ENCODE measurements around the gene CEP63. TPM values are rescaled to one million over a fixed set of nuclear protein-coding genes. Genes with fewer than 3 reads are reported as not detected.

Gene CEP63
- total RNA-seq, 1 donor from 2014 or later = 16.8 TPM

DNA sequence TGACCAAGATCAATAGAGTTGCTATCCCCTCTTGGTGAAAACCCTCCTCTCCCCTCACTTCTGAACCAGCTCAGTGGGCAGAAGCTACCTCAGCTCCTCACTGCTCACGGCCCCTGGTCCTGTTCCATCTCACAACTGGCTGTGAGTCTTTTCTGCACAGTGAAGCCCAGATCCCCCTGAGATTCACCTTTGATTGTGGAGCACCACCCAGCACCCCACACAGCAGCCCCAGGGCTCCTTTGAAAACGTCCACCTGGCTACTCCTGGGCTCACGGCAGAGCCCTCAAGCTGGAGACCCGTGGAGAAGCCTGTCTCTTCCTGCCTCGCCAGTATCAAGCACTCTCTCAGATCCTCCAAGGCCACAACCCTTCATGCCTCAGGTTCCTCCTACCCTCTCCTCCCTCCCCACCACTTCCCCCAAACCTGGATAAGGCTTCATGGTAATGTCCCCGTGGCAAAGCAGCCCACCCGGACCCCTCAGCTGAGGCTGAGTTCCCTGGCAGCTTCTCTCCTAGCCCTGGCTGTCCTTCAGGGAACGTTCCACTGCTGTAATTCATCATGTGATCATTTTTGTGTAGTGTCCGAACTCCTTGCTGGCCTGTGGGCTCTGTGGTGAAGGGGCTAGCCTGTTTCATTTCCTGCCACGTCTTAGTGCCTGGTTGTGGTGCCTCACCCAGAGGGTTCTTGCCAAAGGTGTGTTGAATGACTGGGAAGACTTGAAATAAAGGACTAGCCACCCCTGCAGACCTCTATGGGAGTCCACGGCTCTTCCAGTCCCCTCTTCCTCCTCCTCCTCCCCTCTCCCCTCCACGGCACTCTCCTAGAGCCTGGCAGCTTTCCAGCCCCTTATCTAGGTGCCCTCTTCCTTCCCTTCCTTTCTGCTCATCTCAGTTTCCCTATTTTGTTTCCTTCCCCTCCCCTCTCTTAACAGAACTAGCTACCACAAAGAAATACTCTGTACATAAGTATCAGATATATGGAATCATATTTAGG is 120.5 kb downstream of the CEP63 start:
- Mint-ChIP-seq H3K9me3 (ENCODE audit: unreplicated experiment) (no peaks in the 10 kb centered on the region), H3K36me3 (ENCODE audit: low read depth, unreplicated experiment) (no peaks in the 10 kb centered on the region), H3K27ac (ENCODE audit: unreplicated experiment) (no peak overlapping the region), H3K27me3 (ENCODE audit: unreplicated experiment) (peaks cover 11% of the 10 kb centered on the region), H3K4me3 (ENCODE audit: unreplicated experiment) (no peak overlapping the region), H3K4me1 (ENCODE audit: unreplicated experiment) (peaks cover 15% of the 10 kb centered on the region)
- no peak for DNase-seq (ENCODE audit: low spot score)
- TF ChIP-seq, protein P1, sequence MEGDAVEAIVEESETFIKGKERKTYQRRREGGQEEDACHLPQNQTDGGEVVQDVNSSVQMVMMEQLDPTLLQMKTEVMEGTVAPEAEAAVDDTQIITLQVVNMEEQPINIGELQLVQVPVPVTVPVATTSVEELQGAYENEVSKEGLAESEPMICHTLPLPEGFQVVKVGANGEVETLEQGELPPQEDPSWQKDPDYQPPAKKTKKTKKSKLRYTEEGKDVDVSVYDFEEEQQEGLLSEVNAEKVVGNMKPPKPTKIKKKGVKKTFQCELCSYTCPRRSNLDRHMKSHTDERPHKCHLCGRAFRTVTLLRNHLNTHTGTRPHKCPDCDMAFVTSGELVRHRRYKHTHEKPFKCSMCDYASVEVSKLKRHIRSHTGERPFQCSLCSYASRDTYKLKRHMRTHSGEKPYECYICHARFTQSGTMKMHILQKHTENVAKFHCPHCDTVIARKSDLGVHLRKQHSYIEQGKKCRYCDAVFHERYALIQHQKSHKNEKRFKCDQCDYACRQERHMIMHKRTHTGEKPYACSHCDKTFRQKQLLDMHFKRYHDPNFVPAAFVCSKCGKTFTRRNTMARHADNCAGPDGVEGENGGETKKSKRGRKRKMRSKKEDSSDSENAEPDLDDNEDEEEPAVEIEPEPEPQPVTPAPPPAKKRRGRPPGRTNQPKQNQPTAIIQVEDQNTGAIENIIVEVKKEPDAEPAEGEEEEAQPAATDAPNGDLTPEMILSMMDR (IDR thresholded peaks at IDR 0.05; ENCODE audit: unreplicated experiment) = no peak

GRCh38 chr3:134607054-134608022 is 121.5 kb downstream of the CEP63 start:
- no peak for DNase-seq (ENCODE audit: low spot score)
- H3K9me3 Mint-ChIP-seq (ENCODE audit: unreplicated experiment) = no peaks in the 10 kb centered on the region
- no peak overlapping the region for H3K27ac Mint-ChIP-seq (ENCODE audit: unreplicated experiment)
- H3K4me1 Mint-ChIP-seq (ENCODE audit: unreplicated experiment) = peaks cover 19% of the 10 kb centered on the region
- H3K4me3 Mint-ChIP-seq (ENCODE audit: unreplicated experiment) = no peak overlapping the region
- peaks cover 11% of the 10 kb centered on the region for H3K27me3 Mint-ChIP-seq (ENCODE audit: unreplicated experiment)
- TF ChIP-seq, protein P1 (IDR thresholded peaks at IDR 0.05; ENCODE audit: unreplicated experiment) = no peak
- H3K36me3 Mint-ChIP-seq (ENCODE audit: low read depth, unreplicated experiment) = no peaks in the 10 kb centered on the region

GRCh38 chr3:134608023-134608770 is 122.3 kb downstream of the CEP63 start:
- peaks cover 26% of the 10 kb centered on the region for H3K4me1 Mint-ChIP-seq (ENCODE audit: unreplicated experiment)
- TF ChIP-seq, protein P1 (IDR thresholded peaks at IDR 0.05; ENCODE audit: unreplicated experiment) = no peak
- no peaks in the 10 kb centered on the region for H3K9me3 Mint-ChIP-seq (ENCODE audit: unreplicated experiment)
- H3K36me3 Mint-ChIP-seq (ENCODE audit: low read depth, unreplicated experiment) = no peaks in the 10 kb centered on the region
- no peak overlapping the region for H3K4me3 Mint-ChIP-seq (ENCODE audit: unreplicated experiment)
- H3K27me3 Mint-ChIP-seq (ENCODE audit: unreplicated experiment) = peaks cover 11% of the 10 kb centered on the region
- no peak for DNase-seq (ENCODE audit: low spot score)
- no peak overlapping the region for H3K27ac Mint-ChIP-seq (ENCODE audit: unreplicated experiment)

- H3K27me3 Mint-ChIP-seq (ENCODE audit: unreplicated experiment) = peaks cover 7% of the 10 kb centered on the region
- no peak overlapping the region for H3K4me3 Mint-ChIP-seq (ENCODE audit: unreplicated experiment)
- no peaks in the 10 kb centered on the region for H3K36me3 Mint-ChIP-seq (ENCODE audit: low read depth, unreplicated experiment)
- H3K9me3 Mint-ChIP-seq (ENCODE audit: unreplicated experiment) = no peaks in the 10 kb centered on the region
- no peak for DNase-seq (ENCODE audit: low spot score)
- no peak overlapping the region for H3K27ac Mint-ChIP-seq (ENCODE audit: unreplicated experiment)
- peaks cover 26% of the 10 kb centered on the region for H3K4me1 Mint-ChIP-seq (ENCODE audit: unreplicated experiment)
- TF ChIP-seq, protein P1 (IDR thresholded peaks at IDR 0.05; ENCODE audit: unreplicated experiment) = no peak
These were observed 123.0 kb downstream of the CEP63 start for GRCh38 chr3:134608771-134609435.
